Lung (tissue), 12 donors: Measurements from ENCODE around the gene MNS1. TPM values are rescaled to one million over a fixed set of nuclear protein-coding genes. Genes with fewer than 3 reads are reported as not detected.

Experiments used
- ATAC-seq: fragments of 200-7000 bp; cut with Tn5 transposase; one replicate; pipeline ENCODE4 v1.9.1; 2020; ENCODE audit warnings: moderate number of reproducible peaks; ENCODE audit not compliant: insufficient read depth, low FRiP score
- DNase-seq, 3 donors: peaks; one replicate each; pipeline ENCODE4 v3.0.0-alpha.2; 2013 to 2017
- H3K27ac ChIP-seq, 2 donors: one replicate each; pipeline ENCODE4 v1.5.1; 2013; ENCODE audit warnings: mild to moderate bottlenecking in 2 of 2, moderate library complexity in 2 of 2, control low read depth in 1 of 2, inconsistent platforms in 1 of 2, low read depth in 1 of 2, low read length in 1 of 2
- H3K27me3 ChIP-seq, 3 donors: one replicate each; pipeline ENCODE4 v1.5.1; 2013; ENCODE audit warnings: low read length in 2 of 3; ENCODE audit not compliant: control insufficient read depth in 3 of 3, insufficient read depth in 3 of 3
- H3K36me3 ChIP-seq, 4 donors: one replicate each; pipeline ENCODE4 v1.5.1; 2013; ENCODE audit warnings: low read length in 4 of 4, mild to moderate bottlenecking in 1 of 4, moderate library complexity in 1 of 4; ENCODE audit not compliant: control insufficient read depth in 4 of 4, insufficient read depth in 4 of 4
- H3K4me1 ChIP-seq, 5 donors: one replicate each; pipeline ENCODE4 v1.5.1; 2013; ENCODE audit warnings: low read length in 5 of 5, mild to moderate bottlenecking in 2 of 5, moderate library complexity in 1 of 5; ENCODE audit not compliant: control insufficient read depth in 5 of 5, insufficient read depth in 5 of 5
- H3K4me3 ChIP-seq: one replicate; pipeline ENCODE4 v1.5.1; 2013; ENCODE audit warnings: mild to moderate bottlenecking, control low read depth, moderate library complexity
- H3K9ac ChIP-seq, 2 donors: one replicate each; pipeline ENCODE4 v1.5.1; 2013; ENCODE audit warnings: low read length in 2 of 2, control low read depth in 1 of 2; ENCODE audit not compliant: insufficient read depth in 1 of 2
- H3K9me3 ChIP-seq, 4 donors: one replicate each; pipeline ENCODE4 v1.5.1; 2013; ENCODE audit warnings: low read length in 3 of 4, mild to moderate bottlenecking in 1 of 4, moderate library complexity in 1 of 4; ENCODE audit not compliant: control insufficient read depth in 4 of 4, insufficient read depth in 3 of 4
- CTCF ChIP-seq: IDR thresholded peaks from 2 replicates; pipeline ENCODE4 v1.5.1; 2012; ENCODE audit warnings: mild to moderate bottlenecking; ENCODE audit errors: control extremely low read depth, extremely low read depth
- WGBS, 2 donors: extraction: QIAGEN DNeasy Blood & Tissue Kit; methylation state at CpG; one replicate each; pipeline ENCODE4 v1.1.7; 2013; 5-methylcytosine and 5-hydroxymethylcytosine counted together
- polyA plus RNA-seq, 2 donors: library from polyadenylated mRNA; stranded (reverse); fragments of 200-250 nt; gene quantifications; one replicate each; pipeline ENCODE4 v1.2.1, GENCODE V29; 2013
- total RNA-seq, 2 donors: library from RNA; depleted of rRNA in 1 of 2; stranded (reverse); fragments of >200 nt in 1 of 2; gene quantifications; one replicate each; pipeline ENCODE4 v1.2.1, GENCODE V29; 2014 to 2021
- donor health status: control.
- donor health status: control.
- donor health status: Bipolar disorder and iron deficiency.
- donor health status: healthy.
- donor health status: DM: yes; HTN: yes; CAD: no.

The MNS1 gene
- total and polyA plus RNA-seq, 4 donors = 3.2 to 7.8 (median 6.6) TPM

GRCh38 chr15:56471440-56472069 is 6.6 kb upstream of the MNS1 start:
- WGBS, 2 donors = 90 to 95% methylated on average over 5 of the region's 5 CpGs
- Histone ChIP-seq H3K27ac (no peak overlapping the region), H3K36me3 (no peaks in the 10 kb centered on the region), H3K4me1 (no peaks in the 10 kb centered on the region), H3K4me3 (no peak overlapping the region), H3K9me3 (peaks cover 0 to 2% (median 0%) of the 10 kb centered on the region in 4 donors), H3K27me3 (peaks cover 0 to 17% (median 0%) of the 10 kb centered on the region in 3 donors), H3K9ac (no peak overlapping the region)
- no peak for ATAC-seq
- DNase-seq = no peak
- TF ChIP-seq CTCF = no peak

- no peak overlapping the region for H3K4me3 ChIP-seq
- H3K27ac ChIP-seq = no peak overlapping the region
- peaks cover 0 to 3% (median 0%) of the 10 kb centered on the region in 4 donors for H3K36me3 ChIP-seq
- H3K9me3 ChIP-seq = peaks cover 0 to 2% (median 0%) of the 10 kb centered on the region in 4 donors
- H3K9ac ChIP-seq = no peak overlapping the region
- H3K27me3 ChIP-seq = peaks cover 0 to 17% (median 0%) of the 10 kb centered on the region in 3 donors
- DNase-seq (no peak), ATAC-seq (no peak)
- no peak for TF ChIP-seq CTCF
- H3K4me1 ChIP-seq = peaks cover 0 to 4% (median 0%) of the 10 kb centered on the region in 5 donors
These were observed 4.5 kb upstream of the MNS1 start for GRCh38 chr15:56469483-56469882.

- H3K9ac ChIP-seq = peak overlapping the region in 1 of 2 donors; percentile 51
- H3K36me3 ChIP-seq = peaks cover 0 to 3% (median 0%) of the 10 kb centered on the region in 4 donors
- 14 to 28% methylated on average over 2 of the region's 2 CpGs for WGBS, 2 donors
- DNase-seq = peak in 2 of 3 donors; percentile 24 to 36
- peaks cover 0 to 2% (median 0%) of the 10 kb centered on the region in 4 donors for H3K9me3 ChIP-seq
- peaks cover 0 to 9% (median 0%) of the 10 kb centered on the region in 5 donors for H3K4me1 ChIP-seq
- H3K27ac ChIP-seq = no peak overlapping the region
- no peak for TF ChIP-seq CTCF
- no peak for ATAC-seq
- H3K27me3 ChIP-seq = peaks cover 0 to 17% (median 0%) of the 10 kb centered on the region in 3 donors
- no peak overlapping the region for H3K4me3 ChIP-seq
These were observed 3.5 kb upstream of the MNS1 start for GRCh38 chr15:56468401-56468800.
